GM18526 (cell line): ENCODE results near the gene SLC38A11.

ENCODE experiments used
- POLR2A ChIP-seq: IDR thresholded peaks from 3 replicates; pipeline ENCODE4 v1.6.1; 2011; ENCODE audit not compliant: insufficient read length; ENCODE audit errors: extremely low read depth

SLC38A11 gene

GRCh38 chr2:164922134-164922533 lies 33.2 kb downstream of the SLC38A11 start:
- TF ChIP-seq POLR2A, result no peak

DNA sequence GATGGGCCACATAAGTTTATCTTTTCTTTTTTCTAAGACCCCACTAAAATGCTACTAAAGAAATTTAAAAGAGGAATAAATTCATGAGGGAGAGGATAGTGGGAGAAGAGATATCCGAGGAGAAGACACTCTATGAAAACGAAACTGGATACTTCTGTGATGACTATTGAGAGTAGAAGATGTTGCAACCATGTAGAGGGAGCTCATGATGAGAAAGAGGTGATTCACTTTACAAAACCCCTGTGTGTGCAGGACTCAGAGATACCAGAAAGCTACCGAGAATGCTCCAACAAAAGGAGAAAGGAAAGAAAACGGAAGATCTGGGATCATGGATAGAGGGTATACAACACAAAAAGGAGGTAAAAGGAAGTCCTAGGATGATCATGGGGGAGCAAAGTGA lies 34.9 kb downstream of the SLC38A11 start:
- no peak for TF ChIP-seq POLR2A

GRCh38 chr2:164917296-164917903 lies 37.9 kb downstream of the SLC38A11 start:
- TF ChIP-seq POLR2A, result no peak

DNA sequence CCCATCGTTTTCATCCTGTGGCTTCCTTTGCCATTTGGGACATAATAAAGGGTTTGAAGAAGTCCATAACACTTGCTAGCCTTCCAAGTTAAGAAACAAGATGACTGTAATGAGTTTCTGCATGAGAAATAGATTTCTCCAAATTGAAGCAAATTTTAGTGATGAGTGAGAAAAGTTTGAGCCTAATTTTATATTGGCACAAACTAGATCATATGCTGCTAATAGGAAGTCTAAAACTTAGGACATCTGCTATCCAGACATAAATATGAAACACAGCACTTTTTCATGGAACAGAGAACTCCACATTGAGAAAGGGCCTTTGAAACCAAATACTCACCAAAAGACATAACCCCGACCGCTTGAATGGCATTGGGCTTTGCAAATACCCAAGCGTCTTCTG lies 39.8 kb downstream of the SLC38A11 start:
- no peak for TF ChIP-seq POLR2A

GRCh38 chr2:164913640-164914350 lies 41.5 kb downstream of the SLC38A11 start:
- TF ChIP-seq POLR2A, result no peak

- no peak for TF ChIP-seq POLR2A
Measured at GRCh38 chr2:164913011-164913410, 42.3 kb downstream of the SLC38A11 start.

- no peak for TF ChIP-seq POLR2A
Measured at GRCh38 chr2:164911832-164912231, 43.5 kb downstream of the SLC38A11 start.

- no peak for TF ChIP-seq POLR2A
Measured at GRCh38 chr2:164910101-164910899, 45.0 kb downstream of the SLC38A11 start.

DNA sequence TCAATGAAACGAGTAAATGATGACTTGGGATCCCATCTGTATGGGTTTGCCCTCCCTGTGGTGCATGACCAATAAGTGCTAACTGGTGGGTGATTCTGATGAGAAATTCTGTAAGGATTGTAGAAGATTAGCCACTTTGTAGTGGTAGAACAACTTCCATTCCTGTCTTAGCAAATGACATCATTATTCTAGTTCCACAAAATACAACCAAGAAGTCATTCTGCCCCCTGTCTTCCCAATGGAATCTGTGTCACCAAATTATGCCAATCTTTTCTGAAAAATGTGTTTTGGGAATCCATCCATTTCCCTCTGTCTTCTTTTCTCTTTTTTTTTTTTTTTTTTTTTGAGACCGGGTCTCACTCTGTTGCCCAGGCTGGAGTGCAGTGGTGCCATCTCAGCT lies 48.4 kb downstream of the SLC38A11 start:
- no peak for TF ChIP-seq POLR2A

DNA sequence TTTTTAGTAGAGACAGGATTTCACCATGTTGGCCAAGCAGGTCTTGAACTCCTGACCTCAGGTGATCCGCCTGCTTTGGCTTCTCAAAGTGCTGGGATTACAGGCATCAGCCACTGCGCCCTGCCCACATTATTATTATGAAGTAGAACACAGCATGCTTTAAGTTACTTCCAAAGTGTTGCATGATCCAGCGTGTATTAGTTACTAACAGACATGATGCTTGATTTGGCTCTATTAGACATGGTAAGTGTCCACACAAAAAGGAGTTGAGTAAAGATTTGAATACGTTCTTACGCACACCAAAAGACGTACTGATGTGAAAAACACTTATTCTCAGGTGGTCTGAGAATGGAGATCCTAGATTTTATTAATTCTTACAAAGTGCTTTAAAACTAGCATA lies 50.0 kb downstream of the SLC38A11 start:
- no peak for TF ChIP-seq POLR2A

GRCh38 chr2:164903951-164904350 lies 51.4 kb downstream of the SLC38A11 start:
- TF ChIP-seq POLR2A, result no peak

GRCh38 chr2:164903204-164903603 lies 52.1 kb downstream of the SLC38A11 start:
- no peak for TF ChIP-seq POLR2A

DNA sequence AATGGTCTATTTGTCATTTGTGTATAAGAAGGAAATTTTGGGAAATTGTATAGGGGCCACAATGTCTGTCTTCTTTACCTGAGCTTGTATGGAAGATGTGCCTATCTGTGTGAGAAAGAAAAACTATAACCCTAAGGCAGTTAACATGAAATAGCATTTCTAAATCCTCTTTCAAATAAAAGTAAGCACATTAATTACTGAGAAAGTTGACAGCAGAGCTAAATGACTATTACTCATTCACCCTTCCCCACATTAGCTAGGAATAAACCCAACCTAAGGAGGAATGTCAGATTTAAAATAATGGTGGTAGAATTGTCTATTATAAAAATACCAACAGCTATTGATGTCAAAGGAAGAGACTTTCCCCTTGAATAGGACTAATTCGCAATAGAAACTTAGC lies 56.2 kb downstream of the SLC38A11 start:
- TF ChIP-seq POLR2A, result no peak

DNA sequence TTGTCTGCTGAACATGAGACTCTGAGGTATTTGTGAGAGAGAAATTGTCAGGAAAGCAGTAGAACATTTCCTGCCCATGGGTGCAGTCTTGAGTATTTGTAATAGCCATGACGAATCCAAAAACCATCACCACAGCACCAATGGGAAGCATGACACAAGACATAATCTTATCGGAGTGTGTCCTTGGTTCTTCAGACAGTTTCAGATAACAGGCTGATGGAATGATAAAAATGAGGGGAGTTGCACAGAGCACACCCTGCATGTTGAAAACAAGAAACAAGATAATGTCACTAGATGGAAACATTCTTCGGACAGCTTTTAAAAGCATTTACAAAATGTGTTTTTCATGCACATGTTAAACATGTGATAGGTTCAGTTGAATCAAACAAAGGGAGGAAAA lies 56.9 kb downstream of the SLC38A11 start:
- no peak for TF ChIP-seq POLR2A

GRCh38 chr2:164897469-164898260 lies 57.7 kb downstream of the SLC38A11 start:
- no peak for TF ChIP-seq POLR2A

DNA sequence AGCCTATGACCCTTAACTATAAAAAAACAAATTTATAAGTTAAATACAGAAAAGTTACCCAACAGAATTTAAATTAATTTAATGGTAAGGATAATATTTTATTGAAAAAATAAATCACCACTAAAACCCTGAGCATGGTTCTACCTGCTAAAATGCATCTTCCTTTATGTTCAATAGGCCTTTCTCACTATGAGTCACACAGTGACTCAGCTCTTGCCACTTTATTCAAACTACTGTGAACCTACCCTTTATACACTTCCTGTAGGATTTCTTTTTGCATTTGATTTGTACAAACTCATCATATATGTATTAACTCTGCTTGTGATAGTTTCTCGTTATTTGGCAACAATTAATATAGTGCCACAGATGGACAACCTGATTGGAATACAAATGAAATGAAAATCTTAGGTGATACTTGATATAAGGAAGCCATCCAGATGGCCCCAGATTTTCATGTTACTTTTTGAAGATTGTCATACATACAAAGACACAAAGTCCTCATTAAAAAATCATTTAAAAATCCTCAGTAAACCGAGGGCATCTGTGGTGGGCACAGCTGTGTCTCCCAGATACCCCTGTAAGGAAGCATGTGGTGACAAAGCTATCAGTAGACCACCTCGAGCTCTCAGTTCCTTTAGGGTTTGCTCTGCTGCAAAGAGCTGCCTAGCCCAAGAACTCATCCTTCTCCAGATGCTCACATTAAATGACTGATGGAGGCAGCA lies 58.5 kb downstream of the SLC38A11 start:
- no peak for TF ChIP-seq POLR2A
